IMR-90 (cell line): Measurements from ENCODE around the gene ZNF423. TPM values are rescaled to one million over a fixed set of nuclear protein-coding genes. Genes with fewer than 3 reads are reported as not detected.
"Not testable (repeated sequence)": the region's sequence is repeated elsewhere in the genome, so short reads cannot be mapped to it uniquely, and the experiment has no call there.

ENCODE experiments used
- ATAC-seq: fragments of 200-7000 bp; cut with Tn5 transposase; 2 replicates; pipeline ENCODE4 v1.9.1; 2020; ENCODE audit warnings: low read depth, mild to moderate bottlenecking, moderate library complexity
- BruUV-seq: library from RNA; stranded (reverse); fragments of 400-500 nt; replicated peaks from 2 replicates; lab custom pipeline; 2021; lab: Mats Ljungman, UMichigan
- CTCF ChIA-PET: fragments of 300-600 bp; formaldehyde crosslinking; extraction: SDS; loops from one replicate; lab custom pipeline; 2021; ENCODE audit warnings: antibody characterized with exemption; lab: Yijun Ruan, JAX
- POLR2A ChIA-PET: fragments of 300-600 bp; sonication (Branson Sonifier 250); formaldehyde crosslinking; loops from one replicate; lab custom pipeline; 2022; ENCODE audit warnings: antibody characterized with exemption; ENCODE audit not compliant: unreplicated experiment; lab: Charles Lee
- DNase-seq: peaks from one replicate; pipeline ENCODE4 v3.0.0; 2013
- H2AFZ ChIP-seq: replicated peaks from 2 replicates; pipeline ENCODE3; 2013; ENCODE audit warnings: low read length, mild to moderate bottlenecking; ENCODE audit not compliant: poor library complexity
- H2AK5ac ChIP-seq: 2 replicates; pipeline ENCODE4 v1.6.1; 2013; ENCODE audit warnings: low read depth, low read length, inconsistent platforms
- H2AK9ac ChIP-seq: replicated peaks from 2 replicates; pipeline ENCODE3; 2013; ENCODE audit warnings: mild to moderate bottlenecking, low read depth, low read length, moderate library complexity; ENCODE audit not compliant: poor library complexity
- H2BK120ac ChIP-seq: 2 replicates; pipeline ENCODE4 v1.6.1; 2013; ENCODE audit warnings: low read depth, low read length, inconsistent platforms
- H2BK15ac ChIP-seq: 3 replicates; pipeline ENCODE4 v1.6.1; 2013; ENCODE audit warnings: low read depth, low read length, inconsistent platforms
- H2BK20ac ChIP-seq: 2 replicates; pipeline ENCODE4 v1.6.1; 2013; ENCODE audit warnings: low read depth, mild to moderate bottlenecking, inconsistent platforms, low read length, moderate library complexity
- H2BK5ac ChIP-seq: 2 replicates; pipeline ENCODE4 v1.6.1; 2013; ENCODE audit warnings: mild to moderate bottlenecking, low read depth, low read length, inconsistent platforms; ENCODE audit not compliant: poor library complexity, severe bottlenecking
- H3K14ac ChIP-seq: replicated peaks from 2 replicates; pipeline ENCODE4 v1.6.1; 2013; ENCODE audit warnings: low read depth, low read length, inconsistent platforms
- H3K18ac ChIP-seq: 2 replicates; pipeline ENCODE4 v1.6.1; 2013; ENCODE audit warnings: low read depth, low read length, control low read depth
- H3K23ac ChIP-seq: 2 replicates; pipeline ENCODE4 v1.6.1; 2013; ENCODE audit warnings: low read depth, low read length, inconsistent platforms
- H3K27ac ChIP-seq: 2 replicates; pipeline ENCODE4 v1.5.1; 2013; ENCODE audit warnings: mild to moderate bottlenecking, control low read depth, low read length; ENCODE audit not compliant: insufficient read depth
- H3K27me3 ChIP-seq: 2 replicates; pipeline ENCODE4 v1.6.1; 2013; ENCODE audit warnings: low read length; ENCODE audit not compliant: control insufficient read depth, insufficient read depth
- H3K36me3 ChIP-seq: 2 replicates; pipeline ENCODE4 v1.6.1; 2013; ENCODE audit warnings: low read length, mixed read lengths; ENCODE audit not compliant: control insufficient read depth, insufficient read depth
- H3K4ac ChIP-seq: 2 replicates; pipeline ENCODE4 v1.6.1; 2013; ENCODE audit warnings: low read depth, low read length, inconsistent platforms
- H3K4me1 ChIP-seq: 2 replicates; pipeline ENCODE4 v1.6.1; 2013; ENCODE audit warnings: low read length, mixed read lengths; ENCODE audit not compliant: control insufficient read depth, insufficient read depth
- H3K4me2 ChIP-seq: 2 replicates; pipeline ENCODE4 v1.6.1; 2013; ENCODE audit warnings: low read depth, mild to moderate bottlenecking, control low read depth, low read length, moderate library complexity
- H3K4me3 ChIP-seq: 2 replicates; pipeline ENCODE4 v1.5.1; 2013; ENCODE audit warnings: low read depth, mild to moderate bottlenecking, control low read depth, low read length, moderate library complexity; ENCODE audit not compliant: insufficient read depth
- H3K56ac ChIP-seq: 2 replicates; pipeline ENCODE4 v1.6.1; 2013; ENCODE audit warnings: low read length, inconsistent platforms; ENCODE audit not compliant: insufficient read depth; ENCODE audit errors: extremely low read depth
- H3K79me1 ChIP-seq, 2 experiments: 2 replicates each; pipeline ENCODE4 v1.6.1; 2013; ENCODE audit warnings: low read length in 2 of 2, inconsistent platforms in 1 of 2, low read depth in 1 of 2
- H3K9ac ChIP-seq: 2 replicates; pipeline ENCODE4 v1.6.1; 2013; ENCODE audit warnings: low read depth, low read length, control low read depth
- H3K9me1 ChIP-seq: 2 replicates; pipeline ENCODE4 v1.6.1; 2013; ENCODE audit warnings: low read length, inconsistent platforms; ENCODE audit not compliant: insufficient read depth
- H3K9me3 ChIP-seq: 2 replicates; pipeline ENCODE4 v1.6.1; 2013; ENCODE audit warnings: low read length; ENCODE audit not compliant: control insufficient read depth, insufficient read depth
- H4K20me1 ChIP-seq: 2 replicates; pipeline ENCODE4 v1.6.1; 2013; ENCODE audit warnings: low read length, inconsistent platforms; ENCODE audit not compliant: insufficient read depth
- H4K5ac ChIP-seq: 2 replicates; pipeline ENCODE4 v1.6.1; 2013; ENCODE audit warnings: mild to moderate bottlenecking, low read depth, low read length, control low read depth
- H4K8ac ChIP-seq, 2 experiments: 2 replicates each; pipeline ENCODE4 v1.6.1; 2013; ENCODE audit warnings: low read depth in 2 of 2, low read length in 2 of 2, control low read depth in 1 of 2, inconsistent platforms in 1 of 2
- H4K91ac ChIP-seq: 2 replicates; pipeline ENCODE4 v1.6.1; 2013; ENCODE audit warnings: low read depth, low read length, inconsistent platforms; ENCODE audit not compliant: insufficient read depth
- WGBS, 2 experiments: methylation state at CpG; one replicate each; pipeline versions ENCODE4 v1.1.5 to v1.1.7; 2013; ENCODE audit warnings: missing lambda C conversion rate in 2 of 2; ENCODE audit not compliant: insufficient read length in 1 of 2; ENCODE audit errors: extremely low coverage in 2 of 2; 5-methylcytosine and 5-hydroxymethylcytosine counted together
- dilution Hi-C: fragments of 300-500 bp; cut with HindIII; formaldehyde crosslinking; loops from one replicate; pipeline ENCODE4 v1.14.3; 2018; ENCODE audit warnings: low sequenced_read_pairs; ENCODE audit not compliant: unreplicated experiment
- in situ Hi-C: fragments of 300-500 bp; cut with MboI; formaldehyde crosslinking; loops from 3 replicates; pipeline ENCODE4 v1.14.3; 2019; ENCODE audit warnings: low sequenced_read_pairs, inconsistent platforms, mixed read lengths
- intact Hi-C: fragments of 100-400 bp; cut with micrococcal nuclease; formaldehyde crosslinking; loops from 2 replicates; pipeline ENCODE4 v1.10.0; 2022
- polyA plus RNA-seq, 3 experiments: library from polyadenylated mRNA; depleted of rRNA; stranded (reverse); fragments of >200 nt; gene quantifications; 2 replicates each; pipeline ENCODE4 v1.2.3, GENCODE V29; 2012; ENCODE audit warnings: low replicate concordance in 1 of 3
- total RNA-seq: library from RNA; depleted of rRNA; stranded (reverse); fragments of >200 nt; gene quantifications from 2 replicates; pipeline ENCODE4 v1.2.3, GENCODE V29; 2012

Gene ZNF423
- total and polyA plus RNA-seq, 2 of the 4 experiments (the other 2 are of a cell fraction): under 0.01 to 0.10 TPM

DNA sequence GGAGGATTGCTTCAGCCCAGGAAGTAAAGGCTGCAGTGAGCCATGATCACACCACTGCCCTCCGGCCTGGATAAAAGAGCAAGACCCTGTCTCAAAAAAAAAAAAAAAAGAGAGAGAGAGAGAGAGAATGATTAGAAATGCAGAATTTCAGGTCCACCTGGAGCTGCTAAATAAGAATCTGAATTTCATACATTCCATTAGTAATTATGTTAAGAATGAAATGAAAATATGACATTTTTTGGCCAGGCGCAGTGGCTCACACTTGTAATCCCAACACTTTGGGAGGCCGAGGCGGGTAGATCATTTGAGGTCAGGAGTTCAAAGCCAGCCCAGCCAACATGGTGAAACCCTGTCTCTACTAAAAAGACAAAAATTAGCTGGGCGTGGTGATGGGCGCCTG lies 178.3 kb downstream of the ZNF423 start:
- CTCF ChIA-PET: interaction anchor here (1.0 kb wide), 1 partner anchor 11 kb away, joined by 4 read pairs; no protein-coding TSS in a partner anchor
- intact Hi-C loops, H4K5ac ChIP-seq, H3K27me3 ChIP-seq, POLR2A ChIA-PET, H2BK20ac ChIP-seq, H3K9me1 ChIP-seq, H2BK120ac ChIP-seq, H3K18ac ChIP-seq, H3K14ac ChIP-seq, ATAC-seq, H4K91ac ChIP-seq, H2AK9ac ChIP-seq, dilution Hi-C loops, H4K8ac ChIP-seq, H3K79me1 ChIP-seq, H2BK5ac ChIP-seq, H3K23ac ChIP-seq, H4K20me1 ChIP-seq, H2BK15ac ChIP-seq, H3K27ac ChIP-seq, DNase-seq, H3K56ac ChIP-seq, BruUV-seq, in situ Hi-C loops, H3K4me3 ChIP-seq, H3K4me1 ChIP-seq, H3K4ac ChIP-seq, H2AK5ac ChIP-seq, H2AFZ ChIP-seq, H3K36me3 ChIP-seq, H3K4me2 ChIP-seq, H3K9ac ChIP-seq, H3K9me3 ChIP-seq: not testable (repeated sequence)
- no CpG with 5 or more reads among the region's 6 CpGs for WGBS, 2 experiments
